DMS53 treated with DMSO at 0.1 percent for 48 hours (cell line): ENCODE data around the gene PLA2G12A.
"Not testable (repeated sequence)": the region's sequence is repeated elsewhere in the genome, so short reads cannot be mapped to it uniquely, and the experiment has no call there.

ENCODE experiments used
- DNase-seq: peaks from one replicate; lab custom pipeline; 2025; ENCODE audit not compliant: unreplicated experiment; lab: John Stamatoyannopoulos, UW

Gene PLA2G12A

DNA sequence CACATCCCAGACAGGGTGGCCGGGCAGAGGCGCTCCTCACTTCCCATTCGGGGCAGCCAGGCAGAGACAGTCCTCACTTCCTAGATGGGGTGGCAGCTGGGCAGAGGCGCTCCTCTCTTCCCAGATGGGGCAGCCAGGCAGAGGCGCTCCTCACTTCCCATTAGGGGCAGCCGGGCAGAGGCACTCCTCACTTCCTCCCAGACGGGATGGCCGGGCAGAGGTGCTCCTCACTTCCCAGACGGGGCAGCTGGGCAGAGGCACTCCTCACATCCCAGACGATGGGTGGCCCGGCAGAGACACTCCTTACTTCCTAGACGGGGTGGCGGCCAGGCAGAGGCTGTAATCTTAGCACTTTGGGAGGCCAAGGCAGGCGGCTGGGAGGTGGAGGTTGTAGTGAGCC lies 50.9 kb downstream of the PLA2G12A start:
- DNase-seq: not testable (repeated sequence)

DNA sequence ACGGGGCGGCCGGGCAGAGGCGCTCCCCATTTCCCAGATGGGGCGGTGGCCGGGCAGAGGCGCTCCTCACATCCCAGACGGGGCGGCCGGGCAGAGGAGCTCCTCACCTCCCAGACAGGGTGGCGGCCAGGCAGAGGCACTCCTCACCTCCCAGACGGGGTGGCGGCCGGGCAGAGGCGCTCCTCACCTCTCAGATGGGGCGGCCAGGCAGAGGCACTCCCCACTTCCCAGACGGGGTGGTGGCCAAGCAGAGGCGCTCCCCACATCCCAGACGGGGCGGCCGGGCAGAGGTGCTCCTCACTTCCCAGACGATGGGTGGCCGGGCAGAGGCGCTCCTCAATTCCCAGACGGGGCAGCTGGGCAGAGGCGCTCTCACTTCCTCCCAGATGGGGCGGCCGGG lies 51.4 kb downstream of the PLA2G12A start:
- DNase-seq: not testable (repeated sequence)

DNA sequence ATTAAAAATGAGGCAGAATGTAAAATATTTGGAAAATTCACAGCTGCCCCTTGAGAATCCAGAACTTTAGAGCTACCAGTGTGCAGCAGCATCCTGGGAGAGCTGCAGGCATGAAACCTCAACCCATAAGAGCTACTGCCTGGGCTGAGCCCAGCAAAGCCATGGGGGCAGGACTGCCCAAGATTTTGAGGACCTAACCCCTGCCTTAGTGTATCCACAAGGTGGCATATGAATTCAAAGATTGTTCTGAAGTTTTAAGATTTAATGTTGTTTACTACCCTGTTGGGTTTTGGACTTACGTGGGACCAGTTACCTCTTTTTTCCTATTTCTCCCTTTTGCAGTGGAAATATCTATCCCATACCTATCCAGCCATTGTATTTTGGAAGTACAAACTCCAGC lies 53.0 kb downstream of the PLA2G12A start:
- no peak for DNase-seq

DNA sequence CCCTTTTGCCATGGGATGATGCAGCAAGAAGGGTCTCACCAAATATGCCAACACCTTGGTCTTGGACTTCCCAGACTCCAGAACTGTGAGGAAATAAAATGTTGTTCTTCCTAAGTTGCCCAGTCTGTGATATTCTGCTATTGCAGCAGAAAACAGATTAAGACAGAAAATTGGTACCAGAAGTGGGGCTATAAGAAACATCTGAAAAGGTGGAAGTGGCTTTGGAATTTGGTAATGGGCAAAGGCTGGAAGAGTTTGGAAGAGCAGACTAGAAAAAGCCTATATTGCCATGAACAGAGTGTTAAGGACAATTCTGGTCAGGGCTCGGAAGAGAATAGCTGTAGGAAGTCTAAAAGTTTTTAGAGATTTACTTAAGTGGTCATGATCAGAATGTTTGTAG lies 54.0 kb downstream of the PLA2G12A start:
- DNase-seq: no peak

DNA sequence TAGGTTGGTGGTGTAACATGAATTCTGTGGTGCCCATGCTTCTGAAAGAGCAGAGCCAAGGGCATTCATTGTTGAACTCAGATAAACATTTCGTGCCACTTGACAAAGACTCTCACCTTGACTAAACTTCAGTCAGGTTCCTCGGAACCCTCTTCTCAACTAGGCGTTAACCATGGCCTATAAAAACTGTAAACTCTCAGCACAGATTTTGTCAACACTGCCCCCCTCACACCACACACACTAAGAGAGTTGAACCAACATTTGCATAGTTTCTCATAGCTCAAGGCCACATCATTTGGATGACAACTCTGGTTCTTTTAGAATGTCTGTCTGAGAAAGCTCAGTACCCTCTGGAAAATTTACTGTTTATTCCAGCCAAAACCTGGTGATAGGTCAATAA lies 54.7 kb downstream of the PLA2G12A start:
- no peak for DNase-seq

DNA sequence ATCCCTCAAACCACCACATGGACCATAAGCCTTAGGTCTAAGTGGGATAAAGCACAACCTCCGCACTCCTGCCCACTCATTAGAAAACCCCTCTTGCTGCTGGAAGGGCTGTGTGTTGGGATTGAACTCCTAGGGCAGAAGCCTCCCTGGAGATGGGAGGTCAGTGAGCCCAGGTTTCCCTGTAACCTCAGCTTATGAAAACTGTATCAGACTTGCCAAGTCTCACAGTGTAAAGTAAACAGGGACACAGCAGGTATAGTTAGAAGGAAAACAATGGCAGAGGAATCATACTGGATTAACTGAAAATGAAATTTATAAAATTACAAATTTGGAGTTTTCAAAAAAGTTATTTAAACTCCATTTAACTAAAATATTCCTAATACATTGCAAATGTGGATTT lies 56.6 kb downstream of the PLA2G12A start:
- DNase-seq: no peak

DNA sequence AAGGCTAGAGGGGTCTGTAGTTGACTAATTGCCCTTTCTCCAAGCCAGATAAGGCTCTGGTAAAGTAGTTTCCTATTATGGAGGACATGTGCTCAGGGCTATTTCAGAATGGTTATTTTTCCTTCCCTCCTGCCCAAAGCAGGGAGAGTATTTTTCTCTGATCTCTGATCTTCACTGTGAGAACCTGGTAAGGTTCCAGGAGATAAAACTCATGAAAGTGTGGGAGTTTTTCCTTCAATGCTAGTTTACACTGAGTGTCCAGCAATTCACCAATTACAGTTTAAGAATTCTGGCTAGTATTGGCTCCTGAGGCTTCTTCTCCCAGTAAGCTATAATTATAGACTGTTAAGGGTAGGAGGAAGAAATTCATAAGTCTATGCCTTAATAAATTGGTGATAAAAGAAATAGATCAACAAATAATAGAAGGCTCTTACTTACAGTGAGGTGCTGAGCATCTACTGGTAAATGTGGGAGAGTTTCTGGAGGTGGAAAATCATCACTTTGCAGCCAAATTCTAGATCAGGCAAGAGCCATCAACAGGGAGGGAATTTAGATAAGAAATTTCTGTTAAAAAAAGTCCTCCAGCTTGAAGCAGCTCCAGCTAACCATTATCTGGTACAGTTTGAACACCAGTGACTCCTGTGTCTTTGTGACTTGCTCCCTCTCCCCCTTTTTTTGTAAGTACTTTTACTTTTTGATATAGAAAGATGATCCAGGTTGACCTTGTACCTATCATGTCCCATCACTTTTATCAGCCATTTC lies 57.5 kb downstream of the PLA2G12A start:
- DNase-seq: no peak

DNA sequence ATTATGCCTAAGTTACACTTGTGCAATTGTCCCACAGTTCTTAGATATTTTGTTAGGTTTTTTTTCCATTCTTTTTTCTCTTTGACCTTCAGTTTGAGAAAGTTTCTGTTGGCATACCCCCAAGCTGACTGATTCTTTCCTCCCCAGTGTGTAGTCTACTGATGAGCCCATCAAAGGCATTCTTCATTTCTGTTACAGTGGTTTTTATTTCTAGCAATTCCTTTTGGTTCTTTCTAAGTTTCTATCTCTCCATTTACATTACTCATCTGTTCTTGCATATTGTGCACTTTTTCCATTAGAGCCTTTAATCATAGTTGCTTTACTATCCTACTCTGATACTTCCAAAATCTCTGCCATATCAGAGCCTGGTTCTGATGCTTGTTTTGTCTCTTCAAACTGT lies 58.5 kb downstream of the PLA2G12A start:
- no peak for DNase-seq

DNA sequence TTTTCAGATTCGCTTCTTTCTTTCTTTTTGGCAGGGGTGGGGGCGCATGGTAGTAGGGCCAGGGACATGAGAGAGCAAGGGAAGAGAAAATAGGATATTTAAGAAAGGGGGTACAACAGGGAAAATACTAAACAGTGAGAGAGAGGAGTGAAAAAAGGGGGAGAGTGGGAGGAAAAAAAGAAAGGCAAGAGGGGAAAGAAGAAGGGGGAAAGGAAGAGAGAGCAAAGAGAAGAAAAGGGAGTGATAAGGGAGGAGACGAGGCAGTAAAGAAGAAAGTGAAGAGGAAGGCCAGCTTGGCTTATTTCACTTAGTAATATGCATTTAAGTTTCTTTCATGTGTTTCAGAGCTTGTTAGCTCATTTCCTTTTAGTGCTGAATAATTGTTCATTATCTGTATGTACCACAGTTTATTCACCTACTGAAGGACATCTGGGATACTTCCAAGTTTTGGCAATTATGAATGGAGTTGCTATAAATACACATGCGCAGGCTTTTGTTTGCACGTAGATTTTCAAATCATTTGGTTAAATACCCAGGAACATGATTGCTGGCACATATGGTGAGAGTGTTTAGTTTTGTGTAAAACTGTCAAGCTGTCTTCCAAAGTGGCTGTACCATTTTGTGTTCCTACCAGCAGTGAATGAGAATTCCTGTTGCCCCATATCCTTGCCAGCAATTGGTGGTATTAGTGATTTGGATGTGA lies 63.9 kb downstream of the PLA2G12A start:
- no peak for DNase-seq

DNA sequence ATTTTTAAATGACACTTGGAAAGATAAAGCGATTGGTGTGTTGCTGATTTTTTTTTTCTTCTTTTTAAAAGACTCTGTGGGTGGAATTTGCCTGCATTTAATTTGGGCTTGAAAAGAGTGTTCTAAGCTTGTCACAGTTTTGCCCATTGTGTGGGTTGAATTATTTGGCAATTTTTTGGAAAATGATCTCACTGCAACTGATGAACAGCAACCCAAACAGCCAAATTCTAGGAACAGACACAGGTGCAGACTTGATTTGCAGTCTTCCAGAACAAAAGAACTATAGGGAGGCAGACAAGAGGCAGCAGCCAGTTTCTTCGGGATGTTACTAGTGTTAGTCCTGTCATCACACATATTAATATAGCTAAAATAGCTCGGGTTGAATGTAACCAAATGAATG lies 67.1 kb downstream of the PLA2G12A start:
- DNase-seq: no peak

DNA sequence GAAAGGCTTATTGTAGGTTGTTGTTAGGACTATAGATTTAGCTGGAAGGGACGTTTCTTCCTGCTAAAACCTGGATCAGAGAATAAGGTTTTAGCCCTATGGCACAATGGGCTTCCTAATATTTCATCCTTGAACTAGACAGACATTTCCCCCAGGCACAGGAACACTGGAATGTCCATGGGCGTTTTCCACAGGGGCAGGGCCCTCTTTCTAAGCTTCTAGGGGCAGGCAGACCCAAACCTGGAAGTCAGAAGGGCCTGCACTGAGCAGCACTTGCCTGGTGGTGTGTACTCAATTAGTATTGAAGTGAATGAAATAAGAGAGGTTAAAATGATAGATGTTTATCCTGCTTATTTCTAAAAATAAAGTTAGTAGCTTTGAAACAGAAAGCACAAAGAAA lies 67.8 kb downstream of the PLA2G12A start:
- no peak for DNase-seq
